HCT116 (cell line): ENCODE results near the gene LRRC4C. TPM values are rescaled to one million over a fixed set of nuclear protein-coding genes. Genes with fewer than 3 reads are reported as not detected.

Experiments
- ATAC-seq: fragments of 200-7000 bp; cut with Tn5 transposase; 2 replicates; pipeline ENCODE4 v1.9.1; 2020; ENCODE audit warnings: mild to moderate bottlenecking, moderate library complexity
- BruUV-seq: library from RNA; stranded (reverse); fragments of 400-500 nt; replicated peaks from 2 replicates; lab custom pipeline; 2021; lab: Mats Ljungman, UMichigan
- CTCF ChIA-PET: fragments of 300-600 bp; sonication (Branson Sonifier 250); formaldehyde crosslinking; loops from one replicate; lab custom pipeline; 2021; ENCODE audit warnings: antibody characterized with exemption; lab: Charles Lee
- POLR2A ChIA-PET: fragments of 300-600, 350-600 bp; sonication (Branson Sonifier 250); formaldehyde crosslinking; loops from one replicate; lab custom pipeline; 2021; ENCODE audit warnings: antibody characterized with exemption; lab: Charles Lee
- RAD21 ChIA-PET, 2 experiments: fragments of 300-600 bp; sonication (Branson Sonifier 250); formaldehyde crosslinking; loops; one replicate each; lab custom pipeline; 2023; ENCODE audit warnings: low total read pairs in 2 of 2; ENCODE audit not compliant: uncharacterized antibody in 2 of 2, unreplicated experiment in 2 of 2, low non-redundant PET in 1 of 2; lab: Charles Lee
- DNase-seq: peaks from one replicate; pipeline ENCODE4 v3.0.0-alpha.2; 2010; ENCODE audit warnings: low read depth, low spot score
- H2AFZ ChIP-seq: fragments of 200-600 bp; shearing (Covaris generic), sonication (generic); 2 replicates; pipeline ENCODE4 v1.6.1; 2017; ENCODE audit warnings: low read depth, mixed run types, mixed read lengths, antibody characterized with exemption, low read length; ENCODE audit not compliant: poor library complexity, severe bottlenecking
- H3K27ac ChIP-seq: 2 replicates; pipeline ENCODE4 v1.5.1; 2012; ENCODE audit warnings: low read depth, low read length
- H3K27me3 ChIP-seq: fragments of 200-600 bp; sonication (generic); 2 replicates; pipeline ENCODE4 v1.6.1; 2016; ENCODE audit warnings: mixed run types, low read length, mixed read lengths; ENCODE audit not compliant: insufficient read depth
- H3K36me3 ChIP-seq, 2 experiments: fragments of 200-500 bp in 1 of 2; fragments of 200-600 bp in 1 of 2; sonication (Bioruptor generic) in 1 of 2; sonication (generic) in 1 of 2; 2 replicates each; pipeline versions ENCODE4 v1.5.1 to v1.6.1; 2014 to 2016; ENCODE audit warnings: low read length in 2 of 2, inconsistent platforms in 1 of 2, mixed read lengths in 1 of 2, mixed run types in 1 of 2; ENCODE audit not compliant: insufficient read depth in 2 of 2, control insufficient read depth in 1 of 2
- H3K4me1 ChIP-seq, 2 experiments: fragments of 200-600 bp in 1 of 2; sonication (generic) in 1 of 2; 2 replicates each; pipeline versions ENCODE4 v1.5.1 to v1.6.1; 2012 to 2017; ENCODE audit warnings: low read length in 2 of 2, inconsistent platforms in 1 of 2, mild to moderate bottlenecking in 1 of 2, mixed read lengths in 1 of 2, mixed run types in 1 of 2, moderate library complexity in 1 of 2; ENCODE audit not compliant: insufficient read depth in 2 of 2, control insufficient read depth in 1 of 2
- H3K4me2 ChIP-seq: fragments of 200-600 bp; sonication (generic); 2 replicates; pipeline ENCODE4 v1.6.1; 2017; ENCODE audit warnings: mixed run types, low read length, mixed read lengths
- H3K4me3 ChIP-seq, 2 experiments: fragments of 200-600 bp in 1 of 2; sonication (generic) in 1 of 2; replicated peaks in 1 of 2; 2 replicates each; pipeline ENCODE4 v1.5.1; 2011 to 2016; ENCODE audit warnings: low read length in 2 of 2, control low read depth in 1 of 2, low read depth in 1 of 2, mild to moderate bottlenecking in 1 of 2, mixed read lengths in 1 of 2, mixed run types in 1 of 2
- H3K79me2 ChIP-seq: fragments of 200-600 bp; sonication (generic); 2 replicates; pipeline ENCODE4 v1.6.1; 2017; ENCODE audit warnings: mild to moderate bottlenecking, mixed run types, low read length, moderate library complexity, mixed read lengths; ENCODE audit not compliant: insufficient read depth
- H3K9ac ChIP-seq: fragments of 200-600 bp; sonication (generic); 2 replicates; pipeline ENCODE4 v1.6.1; 2016; ENCODE audit warnings: low read length, mixed read lengths
- H3K9me2 ChIP-seq: fragments of 200-600 bp; sonication (generic), shearing (Covaris generic); 2 replicates; pipeline ENCODE4 v1.6.1; 2017; ENCODE audit warnings: mixed run types, mild to moderate bottlenecking, moderate library complexity; ENCODE audit not compliant: insufficient read depth
- H3K9me3 ChIP-seq, 2 experiments: fragments of 200-500 bp in 1 of 2; fragments of 200-600 bp in 1 of 2; sonication (Bioruptor generic) in 1 of 2; sonication (generic) in 1 of 2; 2 replicates each; pipeline ENCODE4 v1.6.1; 2014 to 2017; ENCODE audit warnings: low read length in 2 of 2, mixed read lengths in 2 of 2, inconsistent platforms in 1 of 2, low read depth in 1 of 2, mild to moderate bottlenecking in 1 of 2, mixed run types in 1 of 2, moderate library complexity in 1 of 2; ENCODE audit not compliant: control insufficient read depth in 1 of 2, insufficient read depth in 1 of 2
- H4K20me1 ChIP-seq: fragments of 200-600 bp; sonication (generic), shearing (Covaris generic); 2 replicates; pipeline ENCODE4 v1.6.1; 2017; ENCODE audit warnings: mixed run types, mild to moderate bottlenecking, moderate library complexity; ENCODE audit not compliant: insufficient read depth
- ATF3 ChIP-seq: IDR thresholded peaks from 2 replicates; pipeline ENCODE4 v1.6.1; 2012
- CBX3 ChIP-seq: IDR thresholded peaks from 2 replicates; pipeline ENCODE4 v1.6.1; 2012; ENCODE audit warnings: low read depth
- EZH2phosphoT487 ChIP-seq: fragments of 200-600 bp; IDR thresholded peaks from 2 replicates; pipeline ENCODE4 v1.6.1; 2018; ENCODE audit warnings: antibody characterized with exemption, borderline replicate concordance
- FOSL1 ChIP-seq: IDR thresholded peaks from 2 replicates; pipeline ENCODE4 v1.6.1; 2012; ENCODE audit warnings: low read depth
- JUND ChIP-seq: IDR thresholded peaks from 2 replicates; pipeline ENCODE4 v1.6.1; 2012
- MAX ChIP-seq: IDR thresholded peaks from 2 replicates; pipeline ENCODE4 v1.6.1; 2012
- POLR2A ChIP-seq: IDR thresholded peaks from 2 replicates; pipeline ENCODE4 v1.7.0; 2011; ENCODE audit warnings: borderline replicate concordance; ENCODE audit not compliant: insufficient read depth, insufficient read length; ENCODE audit errors: extremely low read depth
- POLR2AphosphoS5 ChIP-seq: IDR thresholded peaks from 2 replicates; pipeline ENCODE4 v1.6.1; 2011; ENCODE audit warnings: mild to moderate bottlenecking, low read depth, low read length, moderate library complexity
- SIN3A ChIP-seq: IDR thresholded peaks from 2 replicates; pipeline ENCODE4 v1.6.1; 2012; ENCODE audit warnings: low read depth
- SP1 ChIP-seq: IDR thresholded peaks from 2 replicates; pipeline ENCODE4 v1.6.1; 2012; ENCODE audit warnings: low read depth
- SRF ChIP-seq: IDR thresholded peaks from 2 replicates; pipeline ENCODE4 v1.6.1; 2012; ENCODE audit warnings: low read depth
- ZBTB33 ChIP-seq: IDR thresholded peaks from 2 replicates; pipeline ENCODE4 v1.6.1; 2011; ENCODE audit warnings: mild to moderate bottlenecking, low read length, moderate library complexity; ENCODE audit not compliant: insufficient replicate concordance; ENCODE audit errors: extremely low read depth
- ZFX ChIP-seq: fragments of 450-650 bp; IDR thresholded peaks from 2 replicates; pipeline ENCODE4 v1.6.1; 2017
- intact Hi-C: fragments of 100-400 bp; cut with micrococcal nuclease; formaldehyde crosslinking; loops from 2 replicates; pipeline ENCODE4 v1.10.0; 2022
- total RNA-seq: library from RNA; stranded (reverse); gene quantifications from one replicate; pipeline ENCODE4 v1.2.1, GENCODE V29; 2021; ENCODE audit not compliant: unreplicated experiment

Gene LRRC4C
- total RNA-seq, 1 experiment from 2014 or later: not detected

GRCh38 chr11:41044747-41045146 is 414.7 kb downstream of the LRRC4C start:
- no peak overlapping the region for H3K4me2 ChIP-seq
- intact Hi-C loops: no loop called here
- H3K36me3 ChIP-seq: no peaks in the 10 kb centered on the region
- no peak overlapping the region for H3K4me3 ChIP-seq
- ChIA-PET POLR2A (no interaction called here), CTCF (no interaction called here)
- H3K27ac ChIP-seq: no peak overlapping the region
- peaks cover 0 to 25% of the 10 kb centered on the region in 2 experiments; a peak in 2 of 4 replicates for H3K9me3 ChIP-seq
- H4K20me1 ChIP-seq: no peaks in the 10 kb centered on the region
- H3K4me1 ChIP-seq: no peaks in the 10 kb centered on the region
- BruUV-seq: no TSS peak
- no peaks in the 10 kb centered on the region for H3K9me2 ChIP-seq
- no peaks in the 10 kb centered on the region for H3K79me2 ChIP-seq
- no peak overlapping the region for H2AFZ ChIP-seq
- no peak for DNase-seq
- no peak overlapping the region for H3K9ac ChIP-seq
- no peak for TF ChIP-seq ATF3
- no peak for TF ChIP-seq CBX3
- TF ChIP-seq EZH2phosphoT487: no peak
- TF ChIP-seq SIN3A: no peak
- TF ChIP-seq MAX: no peak
- no peak for TF ChIP-seq POLR2AphosphoS5
- no peak for TF ChIP-seq POLR2A
- no peak for TF ChIP-seq SP1
- TF ChIP-seq, all 23 proteins: peak for 0
- H3K27me3 ChIP-seq: no peaks in the 10 kb centered on the region
- no peak for ATAC-seq
- RAD21 ChIA-PET: no interaction called here

GRCh38 chr11:41042688-41043087 is 416.8 kb downstream of the LRRC4C start:
- intact Hi-C loops: no loop called here
- no peaks in the 10 kb centered on the region for H3K36me3 ChIP-seq
- H3K79me2 ChIP-seq: no peaks in the 10 kb centered on the region
- ChIA-PET RAD21 (no interaction called here), CTCF (no interaction called here), POLR2A (no interaction called here)
- H3K4me3 ChIP-seq: no peak overlapping the region
- no peaks in the 10 kb centered on the region for H3K27me3 ChIP-seq
- no peak overlapping the region for H3K4me2 ChIP-seq
- no peak overlapping the region for H3K9ac ChIP-seq
- H3K9me2 ChIP-seq: no peaks in the 10 kb centered on the region
- ATAC-seq (no peak), DNase-seq (no peak)
- BruUV-seq: no TSS peak
- H3K9me3 ChIP-seq: peaks cover 0 to 25% of the 10 kb centered on the region in 2 experiments; a peak in 1 of 4 replicates
- H3K4me1 ChIP-seq: no peaks in the 10 kb centered on the region
- no peak overlapping the region for H2AFZ ChIP-seq
- no peak overlapping the region for H3K27ac ChIP-seq
- no peaks in the 10 kb centered on the region for H4K20me1 ChIP-seq
- TF ChIP-seq ZBTB33: no peak
- TF ChIP-seq ZFX: no peak
- no peak for TF ChIP-seq POLR2A
- no peak for TF ChIP-seq SRF
- no peak for TF ChIP-seq FOSL1
- no peak for TF ChIP-seq JUND
- TF ChIP-seq CBX3: no peak
